HCT116 (cell line): ENCODE data around the gene LIPG. TPM values are rescaled to one million over a fixed set of nuclear protein-coding genes. Genes with fewer than 3 reads are reported as not detected.

Source experiments
- ATAC-seq: fragments of 200-7000 bp; cut with Tn5 transposase; 2 replicates; pipeline ENCODE4 v1.9.1; 2020; ENCODE audit warnings: mild to moderate bottlenecking, moderate library complexity
- BruUV-seq: library from RNA; stranded (reverse); fragments of 400-500 nt; replicated peaks from 2 replicates; lab custom pipeline; 2021; lab: Mats Ljungman, UMichigan
- CTCF ChIA-PET: fragments of 300-600 bp; sonication (Branson Sonifier 250); formaldehyde crosslinking; loops from one replicate; lab custom pipeline; 2021; ENCODE audit warnings: antibody characterized with exemption; lab: Charles Lee
- POLR2A ChIA-PET: fragments of 300-600, 350-600 bp; sonication (Branson Sonifier 250); formaldehyde crosslinking; loops from one replicate; lab custom pipeline; 2021; ENCODE audit warnings: antibody characterized with exemption; lab: Charles Lee
- RAD21 ChIA-PET, 2 experiments: fragments of 300-600 bp; sonication (Branson Sonifier 250); formaldehyde crosslinking; loops; one replicate each; lab custom pipeline; 2023; ENCODE audit warnings: low total read pairs in 2 of 2; ENCODE audit not compliant: uncharacterized antibody in 2 of 2, unreplicated experiment in 2 of 2, low non-redundant PET in 1 of 2; lab: Charles Lee
- DNase-seq: peaks from one replicate; pipeline ENCODE4 v3.0.0-alpha.2; 2010; ENCODE audit warnings: low read depth, low spot score
- H2AFZ ChIP-seq: fragments of 200-600 bp; shearing (Covaris generic), sonication (generic); 2 replicates; pipeline ENCODE4 v1.6.1; 2017; ENCODE audit warnings: low read depth, mixed run types, mixed read lengths, antibody characterized with exemption, low read length; ENCODE audit not compliant: poor library complexity, severe bottlenecking
- H3K27ac ChIP-seq: 2 replicates; pipeline ENCODE4 v1.5.1; 2012; ENCODE audit warnings: low read depth, low read length
- H3K27me3 ChIP-seq: fragments of 200-600 bp; sonication (generic); 2 replicates; pipeline ENCODE4 v1.6.1; 2016; ENCODE audit warnings: mixed run types, low read length, mixed read lengths; ENCODE audit not compliant: insufficient read depth
- H3K36me3 ChIP-seq, 2 experiments: fragments of 200-500 bp in 1 of 2; fragments of 200-600 bp in 1 of 2; sonication (Bioruptor generic) in 1 of 2; sonication (generic) in 1 of 2; 2 replicates each; pipeline versions ENCODE4 v1.5.1 to v1.6.1; 2014 to 2016; ENCODE audit warnings: low read length in 2 of 2, inconsistent platforms in 1 of 2, mixed read lengths in 1 of 2, mixed run types in 1 of 2; ENCODE audit not compliant: insufficient read depth in 2 of 2, control insufficient read depth in 1 of 2
- H3K4me1 ChIP-seq, 2 experiments: fragments of 200-600 bp in 1 of 2; sonication (generic) in 1 of 2; 2 replicates each; pipeline versions ENCODE4 v1.5.1 to v1.6.1; 2012 to 2017; ENCODE audit warnings: low read length in 2 of 2, inconsistent platforms in 1 of 2, mild to moderate bottlenecking in 1 of 2, mixed read lengths in 1 of 2, mixed run types in 1 of 2, moderate library complexity in 1 of 2; ENCODE audit not compliant: insufficient read depth in 2 of 2, control insufficient read depth in 1 of 2
- H3K4me2 ChIP-seq: fragments of 200-600 bp; sonication (generic); 2 replicates; pipeline ENCODE4 v1.6.1; 2017; ENCODE audit warnings: mixed run types, low read length, mixed read lengths
- H3K4me3 ChIP-seq, 2 experiments: fragments of 200-600 bp in 1 of 2; sonication (generic) in 1 of 2; replicated peaks in 1 of 2; 2 replicates each; pipeline ENCODE4 v1.5.1; 2011 to 2016; ENCODE audit warnings: low read length in 2 of 2, control low read depth in 1 of 2, low read depth in 1 of 2, mild to moderate bottlenecking in 1 of 2, mixed read lengths in 1 of 2, mixed run types in 1 of 2
- H3K79me2 ChIP-seq: fragments of 200-600 bp; sonication (generic); 2 replicates; pipeline ENCODE4 v1.6.1; 2017; ENCODE audit warnings: mild to moderate bottlenecking, mixed run types, low read length, moderate library complexity, mixed read lengths; ENCODE audit not compliant: insufficient read depth
- H3K9ac ChIP-seq: fragments of 200-600 bp; sonication (generic); 2 replicates; pipeline ENCODE4 v1.6.1; 2016; ENCODE audit warnings: low read length, mixed read lengths
- H3K9me2 ChIP-seq: fragments of 200-600 bp; sonication (generic), shearing (Covaris generic); 2 replicates; pipeline ENCODE4 v1.6.1; 2017; ENCODE audit warnings: mixed run types, mild to moderate bottlenecking, moderate library complexity; ENCODE audit not compliant: insufficient read depth
- H3K9me3 ChIP-seq, 2 experiments: fragments of 200-500 bp in 1 of 2; fragments of 200-600 bp in 1 of 2; sonication (Bioruptor generic) in 1 of 2; sonication (generic) in 1 of 2; 2 replicates each; pipeline ENCODE4 v1.6.1; 2014 to 2017; ENCODE audit warnings: low read length in 2 of 2, mixed read lengths in 2 of 2, inconsistent platforms in 1 of 2, low read depth in 1 of 2, mild to moderate bottlenecking in 1 of 2, mixed run types in 1 of 2, moderate library complexity in 1 of 2; ENCODE audit not compliant: control insufficient read depth in 1 of 2, insufficient read depth in 1 of 2
- H4K20me1 ChIP-seq: fragments of 200-600 bp; sonication (generic), shearing (Covaris generic); 2 replicates; pipeline ENCODE4 v1.6.1; 2017; ENCODE audit warnings: mixed run types, mild to moderate bottlenecking, moderate library complexity; ENCODE audit not compliant: insufficient read depth
- CBX3 ChIP-seq: IDR thresholded peaks from 2 replicates; pipeline ENCODE4 v1.6.1; 2012; ENCODE audit warnings: low read depth
- EGR1 ChIP-seq: IDR thresholded peaks from 2 replicates; pipeline ENCODE4 v1.6.1; 2012; ENCODE audit warnings: low read depth
- ELF1 ChIP-seq: IDR thresholded peaks from 2 replicates; pipeline ENCODE4 v1.6.1; 2012; ENCODE audit warnings: low read depth, borderline replicate concordance
- EZH2phosphoT487 ChIP-seq: fragments of 200-600 bp; IDR thresholded peaks from 2 replicates; pipeline ENCODE4 v1.6.1; 2018; ENCODE audit warnings: antibody characterized with exemption, borderline replicate concordance
- POLR2AphosphoS5 ChIP-seq: IDR thresholded peaks from 2 replicates; pipeline ENCODE4 v1.6.1; 2011; ENCODE audit warnings: mild to moderate bottlenecking, low read depth, low read length, moderate library complexity
- RAD21 ChIP-seq: IDR thresholded peaks from 2 replicates; pipeline ENCODE4 v1.6.1; 2012; ENCODE audit warnings: low read depth, mild to moderate bottlenecking
- REST ChIP-seq: IDR thresholded peaks from 2 replicates; pipeline ENCODE4 v1.6.1; 2012; ENCODE audit warnings: low read depth
- SP1 ChIP-seq: IDR thresholded peaks from 2 replicates; pipeline ENCODE4 v1.6.1; 2012; ENCODE audit warnings: low read depth
- SRF ChIP-seq: IDR thresholded peaks from 2 replicates; pipeline ENCODE4 v1.6.1; 2012; ENCODE audit warnings: low read depth
- TCF7L2 ChIP-seq: IDR thresholded peaks from 2 replicates; pipeline ENCODE4 v1.7.0; 2011; ENCODE audit warnings: borderline replicate concordance, inconsistent platforms; ENCODE audit not compliant: insufficient read depth, insufficient read length; ENCODE audit errors: extremely low read depth
- ZBTB33 ChIP-seq: IDR thresholded peaks from 2 replicates; pipeline ENCODE4 v1.6.1; 2011; ENCODE audit warnings: mild to moderate bottlenecking, low read length, moderate library complexity; ENCODE audit not compliant: insufficient replicate concordance; ENCODE audit errors: extremely low read depth
- ZFX ChIP-seq: fragments of 450-650 bp; IDR thresholded peaks from 2 replicates; pipeline ENCODE4 v1.6.1; 2017
- ZNF274 ChIP-seq: fragments of 200-500 bp; sonication (Bioruptor generic); IDR thresholded peaks from 2 replicates; pipeline ENCODE4 v1.6.1; 2014; ENCODE audit warnings: mild to moderate bottlenecking, low read depth, low read length, inconsistent platforms
- intact Hi-C: fragments of 100-400 bp; cut with micrococcal nuclease; formaldehyde crosslinking; loops from 2 replicates; pipeline ENCODE4 v1.10.0; 2022
- total RNA-seq: library from RNA; stranded (reverse); gene quantifications from one replicate; pipeline ENCODE4 v1.2.1, GENCODE V29; 2021; ENCODE audit not compliant: unreplicated experiment

Gene LIPG
- total RNA-seq, 1 experiment from 2014 or later, result 2.6 TPM

GRCh38 chr18:49531678-49532153 lies 30.1 kb upstream of the LIPG start:
- ChIA-PET RAD21 (no interaction called here), POLR2A (no interaction called here), CTCF (no interaction called here)
- no peak overlapping the region for H3K4me2 ChIP-seq
- intact Hi-C loops, result no loop called here
- H4K20me1 ChIP-seq, result no peaks in the 10 kb centered on the region
- no peak for ATAC-seq
- H3K27ac ChIP-seq, result no peak overlapping the region
- no peak overlapping the region for H3K9ac ChIP-seq
- H3K9me3 ChIP-seq, result no peaks in the 10 kb centered on the region
- no peak overlapping the region for H3K4me3 ChIP-seq
- BruUV-seq, result no TSS peak
- H2AFZ ChIP-seq, result no peak overlapping the region
- H3K9me2 ChIP-seq, result no peaks in the 10 kb centered on the region
- DNase-seq, result no peak
- no peaks in the 10 kb centered on the region; a peak in 1 of 4 replicates for H3K4me1 ChIP-seq
- no peaks in the 10 kb centered on the region for H3K27me3 ChIP-seq
- no peak for TF ChIP-seq EZH2phosphoT487
- no peak for TF ChIP-seq CBX3
- TF ChIP-seq ZNF274, result no peak
- no peak for TF ChIP-seq TCF7L2
- no peak for TF ChIP-seq ZFX
- TF ChIP-seq ELF1, result no peak
- TF ChIP-seq ZBTB33, result no peak
- no peak for TF ChIP-seq SRF
- no peak for TF ChIP-seq REST
- no peak for TF ChIP-seq EGR1
- TF ChIP-seq POLR2AphosphoS5, result no peak
- TF ChIP-seq RAD21, result no peak
- TF ChIP-seq SP1, result no peak
- no peaks in the 10 kb centered on the region for H3K36me3 ChIP-seq
- no peaks in the 10 kb centered on the region for H3K79me2 ChIP-seq
